IMR-90 (cell line): ENCODE measurements around the gene PKP4. TPM values are rescaled to one million over a fixed set of nuclear protein-coding genes. Genes with fewer than 3 reads are reported as not detected.

Source experiments
- ATAC-seq: fragments of 200-7000 bp; cut with Tn5 transposase; 2 replicates; pipeline ENCODE4 v1.9.1; 2020; ENCODE audit warnings: low read depth, mild to moderate bottlenecking, moderate library complexity
- BruUV-seq: library from RNA; stranded (reverse); fragments of 400-500 nt; replicated peaks from 2 replicates; lab custom pipeline; 2021; lab: Mats Ljungman, UMichigan
- CTCF ChIA-PET: fragments of 300-600 bp; formaldehyde crosslinking; extraction: SDS; loops from one replicate; lab custom pipeline; 2021; ENCODE audit warnings: antibody characterized with exemption; lab: Yijun Ruan, JAX
- POLR2A ChIA-PET: fragments of 300-600 bp; sonication (Branson Sonifier 250); formaldehyde crosslinking; loops from one replicate; lab custom pipeline; 2022; ENCODE audit warnings: antibody characterized with exemption; ENCODE audit not compliant: unreplicated experiment; lab: Charles Lee
- DNase-seq: peaks from one replicate; pipeline ENCODE4 v3.0.0; 2013
- H2AFZ ChIP-seq: replicated peaks from 2 replicates; pipeline ENCODE3; 2013; ENCODE audit warnings: low read length, mild to moderate bottlenecking; ENCODE audit not compliant: poor library complexity
- H2AK5ac ChIP-seq: 2 replicates; pipeline ENCODE4 v1.6.1; 2013; ENCODE audit warnings: low read depth, low read length, inconsistent platforms
- H2AK9ac ChIP-seq: replicated peaks from 2 replicates; pipeline ENCODE3; 2013; ENCODE audit warnings: mild to moderate bottlenecking, low read depth, low read length, moderate library complexity; ENCODE audit not compliant: poor library complexity
- H2BK120ac ChIP-seq: 2 replicates; pipeline ENCODE4 v1.6.1; 2013; ENCODE audit warnings: low read depth, low read length, inconsistent platforms
- H2BK15ac ChIP-seq: 3 replicates; pipeline ENCODE4 v1.6.1; 2013; ENCODE audit warnings: low read depth, low read length, inconsistent platforms
- H2BK20ac ChIP-seq: 2 replicates; pipeline ENCODE4 v1.6.1; 2013; ENCODE audit warnings: low read depth, mild to moderate bottlenecking, inconsistent platforms, low read length, moderate library complexity
- H2BK5ac ChIP-seq: 2 replicates; pipeline ENCODE4 v1.6.1; 2013; ENCODE audit warnings: mild to moderate bottlenecking, low read depth, low read length, inconsistent platforms; ENCODE audit not compliant: poor library complexity, severe bottlenecking
- H3K14ac ChIP-seq: replicated peaks from 2 replicates; pipeline ENCODE4 v1.6.1; 2013; ENCODE audit warnings: low read depth, low read length, inconsistent platforms
- H3K18ac ChIP-seq: 2 replicates; pipeline ENCODE4 v1.6.1; 2013; ENCODE audit warnings: low read depth, low read length, control low read depth
- H3K23ac ChIP-seq: 2 replicates; pipeline ENCODE4 v1.6.1; 2013; ENCODE audit warnings: low read depth, low read length, inconsistent platforms
- H3K27ac ChIP-seq: 2 replicates; pipeline ENCODE4 v1.5.1; 2013; ENCODE audit warnings: mild to moderate bottlenecking, control low read depth, low read length; ENCODE audit not compliant: insufficient read depth
- H3K27me3 ChIP-seq: 2 replicates; pipeline ENCODE4 v1.6.1; 2013; ENCODE audit warnings: low read length; ENCODE audit not compliant: control insufficient read depth, insufficient read depth
- H3K36me3 ChIP-seq: 2 replicates; pipeline ENCODE4 v1.6.1; 2013; ENCODE audit warnings: low read length, mixed read lengths; ENCODE audit not compliant: control insufficient read depth, insufficient read depth
- H3K4ac ChIP-seq: 2 replicates; pipeline ENCODE4 v1.6.1; 2013; ENCODE audit warnings: low read depth, low read length, inconsistent platforms
- H3K4me1 ChIP-seq: 2 replicates; pipeline ENCODE4 v1.6.1; 2013; ENCODE audit warnings: low read length, mixed read lengths; ENCODE audit not compliant: control insufficient read depth, insufficient read depth
- H3K4me2 ChIP-seq: 2 replicates; pipeline ENCODE4 v1.6.1; 2013; ENCODE audit warnings: low read depth, mild to moderate bottlenecking, control low read depth, low read length, moderate library complexity
- H3K4me3 ChIP-seq: 2 replicates; pipeline ENCODE4 v1.5.1; 2013; ENCODE audit warnings: low read depth, mild to moderate bottlenecking, control low read depth, low read length, moderate library complexity; ENCODE audit not compliant: insufficient read depth
- H3K56ac ChIP-seq: 2 replicates; pipeline ENCODE4 v1.6.1; 2013; ENCODE audit warnings: low read length, inconsistent platforms; ENCODE audit not compliant: insufficient read depth; ENCODE audit errors: extremely low read depth
- H3K79me1 ChIP-seq, 2 experiments: 2 replicates each; pipeline ENCODE4 v1.6.1; 2013; ENCODE audit warnings: low read length in 2 of 2, inconsistent platforms in 1 of 2, low read depth in 1 of 2
- H3K9ac ChIP-seq: 2 replicates; pipeline ENCODE4 v1.6.1; 2013; ENCODE audit warnings: low read depth, low read length, control low read depth
- H3K9me1 ChIP-seq: 2 replicates; pipeline ENCODE4 v1.6.1; 2013; ENCODE audit warnings: low read length, inconsistent platforms; ENCODE audit not compliant: insufficient read depth
- H3K9me3 ChIP-seq: 2 replicates; pipeline ENCODE4 v1.6.1; 2013; ENCODE audit warnings: low read length; ENCODE audit not compliant: control insufficient read depth, insufficient read depth
- H4K20me1 ChIP-seq: 2 replicates; pipeline ENCODE4 v1.6.1; 2013; ENCODE audit warnings: low read length, inconsistent platforms; ENCODE audit not compliant: insufficient read depth
- H4K5ac ChIP-seq: 2 replicates; pipeline ENCODE4 v1.6.1; 2013; ENCODE audit warnings: mild to moderate bottlenecking, low read depth, low read length, control low read depth
- H4K8ac ChIP-seq, 2 experiments: 2 replicates each; pipeline ENCODE4 v1.6.1; 2013; ENCODE audit warnings: low read depth in 2 of 2, low read length in 2 of 2, control low read depth in 1 of 2, inconsistent platforms in 1 of 2
- H4K91ac ChIP-seq: 2 replicates; pipeline ENCODE4 v1.6.1; 2013; ENCODE audit warnings: low read depth, low read length, inconsistent platforms; ENCODE audit not compliant: insufficient read depth
- CTCF ChIP-seq: conservative IDR thresholded peaks from 2 replicates; pipeline ENCODE4 v1.5.1; 2012; ENCODE audit warnings: mild to moderate bottlenecking, low read depth, low read length, improper control_type of control experiment
- MAZ ChIP-seq: IDR thresholded peaks from 2 replicates; pipeline ENCODE4 v1.6.1; 2012; ENCODE audit warnings: low read depth, mild to moderate bottlenecking, low read length, improper control_type of control experiment, moderate library complexity, borderline replicate concordance
- dilution Hi-C: fragments of 300-500 bp; cut with HindIII; formaldehyde crosslinking; loops from one replicate; pipeline ENCODE4 v1.14.3; 2018; ENCODE audit warnings: low sequenced_read_pairs; ENCODE audit not compliant: unreplicated experiment
- in situ Hi-C: fragments of 300-500 bp; cut with MboI; formaldehyde crosslinking; loops from 3 replicates; pipeline ENCODE4 v1.14.3; 2019; ENCODE audit warnings: low sequenced_read_pairs, inconsistent platforms, mixed read lengths
- intact Hi-C: fragments of 100-400 bp; cut with micrococcal nuclease; formaldehyde crosslinking; loops from 2 replicates; pipeline ENCODE4 v1.10.0; 2022
- polyA plus RNA-seq, 3 experiments: library from polyadenylated mRNA; depleted of rRNA; stranded (reverse); fragments of >200 nt; gene quantifications; 2 replicates each; pipeline ENCODE4 v1.2.3, GENCODE V29; 2012; ENCODE audit warnings: low replicate concordance in 1 of 3
- total RNA-seq: library from RNA; depleted of rRNA; stranded (reverse); fragments of >200 nt; gene quantifications from 2 replicates; pipeline ENCODE4 v1.2.3, GENCODE V29; 2012

Gene PKP4
- total and polyA plus RNA-seq, 2 of the 4 experiments (the other 2 are of a cell fraction): 20.1 to 37.8 TPM

DNA sequence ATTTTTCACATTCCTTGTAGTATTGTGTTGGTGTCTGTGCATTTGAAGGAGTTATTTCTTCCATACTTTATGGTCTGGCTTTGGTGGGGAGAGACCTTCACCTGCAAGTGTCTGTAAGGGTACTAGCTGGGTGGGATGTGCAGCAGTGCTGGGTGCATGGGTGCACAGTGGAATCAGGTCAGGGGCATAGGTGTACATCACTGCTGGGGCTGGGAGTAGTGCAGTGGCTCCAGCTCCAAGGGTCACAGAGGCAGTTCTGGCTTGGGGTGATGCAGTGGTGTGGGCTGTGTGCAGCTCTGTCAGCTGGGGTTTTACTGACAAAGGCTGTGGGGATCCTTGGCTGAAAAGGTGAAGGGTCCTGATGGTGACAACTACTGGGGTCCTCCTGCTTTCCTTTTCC is 45.0 kb upstream of the PKP4 start:
- no peaks in the 10 kb centered on the region for H4K20me1 ChIP-seq
- H4K91ac ChIP-seq: peak overlapping the region; percentile 86
- H2AK5ac ChIP-seq: peak overlapping the region; percentile 90
- ChIA-PET POLR2A (no interaction called here), CTCF (no interaction called here)
- peak overlapping the region; percentile 72 for H3K23ac ChIP-seq
- dilution Hi-C loops: no loop called here
- ATAC-seq: no peak
- peak overlapping the region; percentile 94 for H2BK120ac ChIP-seq
- H3K27me3 ChIP-seq: no peaks in the 10 kb centered on the region
- H4K5ac ChIP-seq: peak overlapping the region; percentile 89
- H3K4me3 ChIP-seq: no peak overlapping the region
- no peak overlapping the region for H3K9ac ChIP-seq
- in situ Hi-C loops: no loop called here
- peak overlapping the region; percentile 73 for H2AFZ ChIP-seq
- peaks cover 11% of the 10 kb centered on the region for H3K9me1 ChIP-seq
- H3K4me2 ChIP-seq: peak overlapping the region; percentile 68; the same call in 1 of the 2 replicates
- peak overlapping the region; percentile 98 for H2BK20ac ChIP-seq
- peak overlapping the region; percentile 42; the same call in 1 of the 3 replicates for H2BK15ac ChIP-seq
- H3K18ac ChIP-seq: peak overlapping the region; percentile 93; the same call in 1 of the 2 replicates
- peaks cover 10% of the 10 kb centered on the region; the same call in 1 of the 2 replicates for H3K4me1 ChIP-seq
- no TSS peak for BruUV-seq
- peak overlapping the region; percentile 78 for H3K4ac ChIP-seq
- intact Hi-C loops: loop anchor here (2.0 to 5.0 kb wide), 3 partner anchors 45 to 191 kb away; partner anchors contain the start of genes CCDC148 and PKP4
- H3K14ac ChIP-seq: peak overlapping the region; percentile 83
- H3K56ac ChIP-seq: peak overlapping the region; percentile 26; the same call in 1 of the 2 replicates
- DNase-seq: no peak
- peak overlapping the region; percentile 64 to 85; a peak in 3 of 4 replicates for H4K8ac ChIP-seq
- H2BK5ac ChIP-seq: peak overlapping the region; percentile 95
- H2AK9ac ChIP-seq: peak overlapping the region; percentile 83
- TF ChIP-seq CTCF (no peak), MAZ (no peak)
- no peaks in the 10 kb centered on the region for H3K79me1 ChIP-seq
- peak overlapping the region; percentile 58; the same call in 1 of the 2 replicates for H3K27ac ChIP-seq
- peaks cover 15% of the 10 kb centered on the region for H3K9me3 ChIP-seq
- no peaks in the 10 kb centered on the region for H3K36me3 ChIP-seq
